NCI-H146 treated with DMSO at 0.1 percent for 48 hours (cell line): Measurements from ENCODE around the gene ENPP7.

Experiments
- DNase-seq: peaks from one replicate; lab custom pipeline; 2025; ENCODE audit not compliant: unreplicated experiment; lab: John Stamatoyannopoulos, UW

Gene ENPP7

GRCh38 chr17:79730437-79730768, 340 bp upstream of the ENPP7 start:
- no peak for DNase-seq

DNA sequence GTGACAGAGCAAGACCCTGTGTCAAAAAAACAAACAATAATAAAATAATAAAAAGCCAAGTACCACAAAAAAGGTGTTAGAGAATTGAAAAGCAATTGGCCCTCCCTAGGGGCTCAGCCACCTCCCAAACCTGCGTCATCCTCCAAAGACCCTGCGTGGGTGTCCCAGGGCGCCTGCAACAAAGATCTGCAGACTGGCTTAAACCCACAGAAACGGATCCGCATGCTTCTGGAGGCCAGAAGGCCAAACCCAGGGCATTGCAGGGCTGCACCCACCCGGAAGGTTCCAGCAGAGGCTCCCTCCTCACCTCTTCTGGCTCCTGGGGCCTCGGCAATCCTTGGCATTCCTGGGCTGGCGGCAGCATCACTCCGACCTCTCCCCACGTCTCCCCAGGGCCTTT, 1.5 kb downstream of the ENPP7 start:
- DNase-seq: no peak

DNA sequence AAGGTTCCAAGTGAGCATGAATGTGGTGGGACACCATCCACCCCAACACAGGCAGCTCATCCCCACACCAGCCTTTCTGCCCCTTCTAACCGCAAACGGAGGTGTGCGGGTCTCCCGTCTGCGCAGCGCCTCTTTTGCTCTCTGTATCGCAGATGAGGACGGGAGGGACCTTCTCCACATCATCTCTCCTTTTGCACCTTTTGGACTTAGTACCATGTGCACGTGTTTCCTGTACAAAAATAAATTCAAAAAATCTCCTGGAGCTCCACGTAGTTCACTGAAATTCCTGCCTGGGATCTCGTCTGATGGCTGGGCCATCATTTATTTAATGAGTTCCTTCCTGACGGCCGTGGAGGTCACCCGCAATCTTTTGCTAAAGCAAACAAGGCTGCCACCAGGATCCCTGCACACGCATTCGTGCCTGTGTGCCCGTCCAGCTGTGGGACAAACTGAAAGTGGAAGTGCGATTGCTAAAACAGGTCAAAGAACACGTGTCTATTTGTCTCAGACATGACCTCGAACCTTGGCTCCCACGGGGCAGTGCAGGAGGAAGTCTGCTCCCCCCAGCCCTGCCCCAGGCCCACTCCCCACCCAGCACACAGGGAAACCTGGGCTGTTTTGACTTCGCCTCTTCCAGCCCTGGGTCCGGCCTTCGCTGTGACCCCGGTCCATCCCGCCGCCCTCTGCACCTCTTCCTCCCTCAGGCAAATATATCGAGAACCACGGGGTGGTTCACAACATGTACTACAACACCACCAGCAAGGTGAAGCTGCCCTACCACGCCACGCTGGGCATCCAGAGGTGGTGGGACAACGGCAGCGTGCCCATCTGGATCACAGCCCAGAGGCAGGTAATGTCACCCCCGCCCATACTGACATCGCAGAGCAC, 2.3 kb downstream of the ENPP7 start:
- DNase-seq: no peak

- DNase-seq: no peak
Measured at GRCh38 chr17:79733692-79734070, 2.9 kb downstream of the ENPP7 start.

GRCh38 chr17:79735096-79735495, 4.4 kb downstream of the ENPP7 start:
- no peak for DNase-seq

GRCh38 chr17:79737046-79737921, 6.5 kb downstream of the ENPP7 start:
- no peak for DNase-seq

GRCh38 chr17:79737922-79738578, 7.3 kb downstream of the ENPP7 start:
- DNase-seq: no peak

- no peak for DNase-seq
Measured at GRCh38 chr17:79738643-79739042, 7.9 kb downstream of the ENPP7 start.

DNA sequence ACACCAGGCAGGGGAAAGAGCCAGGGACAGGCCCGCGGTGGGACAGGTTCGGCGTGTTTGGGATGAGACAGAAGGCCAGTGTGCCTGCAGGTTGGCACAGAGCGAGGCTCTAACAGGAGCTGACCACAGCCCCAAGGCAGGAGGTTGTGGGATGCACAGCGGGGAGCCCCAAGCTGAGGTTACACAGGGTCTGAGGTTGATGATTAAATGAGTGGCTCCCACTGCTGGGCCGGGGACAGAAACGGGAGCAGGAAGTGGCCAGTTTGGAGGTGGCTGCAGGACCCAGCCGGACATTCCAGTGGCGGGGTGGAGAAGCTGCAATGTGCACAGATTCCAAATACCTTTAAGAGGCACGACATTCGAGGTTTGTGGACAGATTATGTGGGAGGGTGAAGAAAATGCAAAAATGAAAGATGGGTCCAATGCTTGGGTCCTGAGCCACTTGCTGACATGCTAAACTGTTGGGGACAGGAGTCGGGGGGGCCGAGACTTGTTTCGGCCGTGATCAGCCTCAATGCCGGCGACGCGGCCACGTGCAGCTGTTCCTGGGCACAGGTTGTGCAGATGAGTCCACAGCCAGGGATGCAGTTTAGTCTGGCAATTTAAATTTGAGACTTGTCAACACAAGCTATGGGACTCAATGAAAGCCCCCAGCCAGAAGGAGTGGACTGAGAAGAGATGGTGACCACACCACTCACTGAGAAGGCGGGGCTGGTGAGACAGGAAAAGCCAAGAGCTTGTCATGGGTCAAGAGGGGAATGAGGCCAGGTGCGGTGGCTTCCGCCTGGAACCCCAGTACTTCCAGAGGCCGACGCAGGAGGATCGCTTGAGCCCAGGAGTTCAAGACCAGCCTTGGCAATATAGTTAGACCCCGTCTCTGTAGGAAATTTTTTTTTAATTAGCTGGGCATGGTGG, 8.7 kb downstream of the ENPP7 start:
- DNase-seq: no peak

- no peak for DNase-seq
Measured at GRCh38 chr17:79740413-79740812, 9.7 kb downstream of the ENPP7 start.

GRCh38 chr17:79741401-79741750, 10.6 kb downstream of the ENPP7 start:
- DNase-seq: no peak

DNA sequence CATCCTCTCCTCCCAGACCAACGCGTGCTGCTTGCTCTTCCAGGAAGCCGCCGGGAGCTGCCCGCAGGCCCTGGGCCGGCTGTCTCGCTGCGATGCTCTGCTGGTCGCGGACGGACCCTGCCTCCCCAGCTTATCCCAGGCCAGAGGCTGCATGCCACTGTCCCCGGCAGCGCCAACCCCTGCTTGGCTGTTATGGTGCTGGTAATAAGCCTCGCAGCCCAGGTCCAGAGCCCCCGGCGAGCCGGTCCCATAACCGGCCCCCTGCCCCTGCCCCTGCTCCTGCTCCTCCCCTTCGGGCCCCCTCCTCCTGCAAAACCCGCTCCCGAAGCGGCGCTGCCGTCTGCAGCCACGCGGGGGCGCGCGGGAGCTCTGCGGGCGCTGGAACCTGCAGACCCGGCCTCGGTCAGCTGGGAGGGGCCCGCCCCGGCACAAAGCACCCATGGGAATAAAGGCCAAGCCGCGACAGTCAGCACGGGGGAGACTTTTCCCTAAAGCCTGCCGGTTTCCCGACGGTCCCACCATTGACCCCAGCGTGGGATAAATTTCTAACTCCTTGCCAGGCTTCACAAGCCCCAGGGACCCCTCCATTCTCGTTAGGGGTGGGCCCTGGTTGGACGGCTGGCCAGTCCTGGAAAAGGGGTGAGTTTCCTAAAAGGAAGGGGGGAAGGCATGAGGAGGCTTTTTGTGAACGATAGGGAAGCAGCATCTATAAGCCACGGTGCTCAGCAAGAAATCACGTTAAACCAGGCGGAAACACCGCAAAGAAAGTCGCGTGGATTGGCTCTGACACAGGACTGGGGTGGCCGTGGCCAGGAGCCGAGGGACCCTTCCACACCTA, 11.2 kb downstream of the ENPP7 start:
- DNase-seq: peak; percentile 56

- DNase-seq: no peak
Measured at GRCh38 chr17:79742589-79742918, 11.8 kb downstream of the ENPP7 start.

- no peak for DNase-seq
Measured at GRCh38 chr17:79742951-79743476, 12.3 kb downstream of the ENPP7 start.

DNA sequence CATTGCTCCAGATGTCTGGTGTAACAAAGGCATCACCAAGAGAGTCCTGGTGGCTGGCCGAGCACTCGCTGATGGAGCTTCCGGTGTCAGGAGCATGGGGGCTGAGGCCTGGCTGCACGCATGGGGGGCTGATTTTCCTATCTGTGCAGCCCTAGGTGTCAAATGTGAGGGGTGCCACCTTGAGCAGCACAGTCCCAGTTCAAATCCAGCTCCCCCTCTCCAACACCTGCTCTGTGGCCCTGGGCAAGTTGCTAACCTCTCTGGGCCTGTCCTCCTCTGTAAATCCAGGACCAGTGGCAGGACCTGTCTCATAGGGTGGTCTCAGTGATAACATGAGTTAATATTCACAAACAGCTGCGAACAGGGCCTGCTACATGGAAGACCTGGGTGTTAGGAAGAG, 12.9 kb downstream of the ENPP7 start:
- no peak for DNase-seq

- DNase-seq: no peak
Measured at GRCh38 chr17:79745641-79746105, 14.9 kb downstream of the ENPP7 start.

DNA sequence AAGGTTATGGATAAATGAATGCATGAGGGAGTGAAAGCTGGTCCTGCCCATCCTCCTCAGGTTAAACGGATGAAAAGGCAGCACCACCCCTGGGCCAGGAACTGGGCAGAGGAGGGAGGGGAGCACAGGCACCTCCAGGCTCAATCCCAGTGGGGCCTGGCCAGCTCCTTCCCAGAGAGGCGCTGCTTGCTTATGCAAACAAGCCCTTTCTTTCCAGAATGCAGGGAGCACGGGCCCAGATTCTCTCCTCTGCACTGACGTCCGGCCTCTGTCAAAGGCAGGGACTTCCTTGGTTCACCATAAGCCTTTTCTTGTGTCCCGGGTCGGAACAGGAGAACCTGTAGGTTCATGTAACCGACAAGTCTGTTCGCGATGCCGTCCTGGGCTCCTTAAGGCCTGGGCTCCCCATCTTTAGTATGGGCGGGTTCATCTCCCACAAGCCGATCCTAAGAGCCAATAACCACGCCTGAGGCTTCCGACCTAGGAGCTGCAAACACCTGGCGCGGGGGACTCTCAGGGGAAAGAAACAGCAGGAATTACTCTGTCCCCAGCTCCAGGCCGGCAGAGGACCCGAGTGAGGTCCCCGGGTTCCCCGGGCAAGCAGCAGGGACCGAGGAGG, 16.3 kb downstream of the ENPP7 start:
- no peak for DNase-seq

- DNase-seq: no peak
Measured at GRCh38 chr17:79747508-79748294, 17.0 kb downstream of the ENPP7 start.
